A549 (cell line): ENCODE results near the gene KLK4.

Experiments
- CHD2 ChIP-seq: fragments of 150-350 bp; IDR thresholded peaks from 2 replicates; pipeline ENCODE4 v1.6.1; 2014; ENCODE audit warnings: low read length; ENCODE audit not compliant: partially characterized antibody
- MAFK ChIP-seq: fragments of 450-650 bp; IDR thresholded peaks from 2 replicates; pipeline ENCODE4 v1.6.1; 2014; ENCODE audit not compliant: partially characterized antibody
- MYC ChIP-seq: IDR thresholded peaks from 2 replicates; pipeline ENCODE4 v1.6.1; 2012; ENCODE audit warnings: mild to moderate bottlenecking, inconsistent platforms, low read length, improper control_type of control experiment, borderline replicate concordance
- RFX5 ChIP-seq: fragments of 450-650 bp; IDR thresholded peaks from 2 replicates; pipeline ENCODE4 v1.7.1; 2014; ENCODE audit warnings: antibody characterized with exemption, mild to moderate bottlenecking, moderate library complexity
- ZSCAN20 ChIP-seq: fragments of 250-450 bp; sonication (Bioruptor Pico); IDR thresholded peaks from 2 replicates; pipeline ENCODE4 v1.8.0; 2022; ENCODE audit warnings: mild to moderate bottlenecking, moderate library complexity
- TF ChIP-seq, protein P1 (sequence below): fragments of 450-650 bp; IDR thresholded peaks from 2 replicates; pipeline ENCODE4 v1.6.1; 2014; ENCODE audit warnings: antibody characterized with exemption
- TF ChIP-seq, protein P2 (sequence below): fragments of >200 bp; sonication (Bioruptor Twin); formaldehyde crosslinking; IDR thresholded peaks from 3 replicates; pipeline ENCODE4 v1.5.1; 2016

DNA sequence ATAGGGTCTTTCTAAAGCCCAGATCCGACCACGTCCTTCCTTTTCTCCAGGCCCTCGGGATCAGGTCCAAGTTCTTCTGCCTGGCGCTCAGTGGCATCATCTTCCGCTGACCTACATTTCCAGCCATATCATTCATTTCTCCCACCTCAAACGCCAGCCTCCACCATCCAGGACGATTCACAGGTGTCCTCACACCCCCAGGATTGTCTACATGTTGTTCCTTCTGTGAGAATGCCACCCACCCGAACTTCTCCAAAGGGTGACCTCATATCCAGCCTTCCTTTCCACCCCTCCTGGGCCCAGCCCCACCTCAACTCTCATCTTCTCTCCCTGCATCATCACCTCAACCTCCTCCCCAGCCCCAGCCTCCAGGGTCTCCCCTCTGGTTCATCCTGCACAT, 46.4 kb upstream of the KLK4 start:
- TF ChIP-seq, protein P1, sequence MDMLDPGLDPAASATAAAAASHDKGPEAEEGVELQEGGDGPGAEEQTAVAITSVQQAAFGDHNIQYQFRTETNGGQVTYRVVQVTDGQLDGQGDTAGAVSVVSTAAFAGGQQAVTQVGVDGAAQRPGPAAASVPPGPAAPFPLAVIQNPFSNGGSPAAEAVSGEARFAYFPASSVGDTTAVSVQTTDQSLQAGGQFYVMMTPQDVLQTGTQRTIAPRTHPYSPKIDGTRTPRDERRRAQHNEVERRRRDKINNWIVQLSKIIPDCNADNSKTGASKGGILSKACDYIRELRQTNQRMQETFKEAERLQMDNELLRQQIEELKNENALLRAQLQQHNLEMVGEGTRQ, result no peak
- TF ChIP-seq CHD2, result no peak
- TF ChIP-seq RFX5, result no peak
- no peak for TF ChIP-seq ZSCAN20 (CRISPR knock-in tag)
- TF ChIP-seq MAFK, result no peak
- TF ChIP-seq, protein P2, sequence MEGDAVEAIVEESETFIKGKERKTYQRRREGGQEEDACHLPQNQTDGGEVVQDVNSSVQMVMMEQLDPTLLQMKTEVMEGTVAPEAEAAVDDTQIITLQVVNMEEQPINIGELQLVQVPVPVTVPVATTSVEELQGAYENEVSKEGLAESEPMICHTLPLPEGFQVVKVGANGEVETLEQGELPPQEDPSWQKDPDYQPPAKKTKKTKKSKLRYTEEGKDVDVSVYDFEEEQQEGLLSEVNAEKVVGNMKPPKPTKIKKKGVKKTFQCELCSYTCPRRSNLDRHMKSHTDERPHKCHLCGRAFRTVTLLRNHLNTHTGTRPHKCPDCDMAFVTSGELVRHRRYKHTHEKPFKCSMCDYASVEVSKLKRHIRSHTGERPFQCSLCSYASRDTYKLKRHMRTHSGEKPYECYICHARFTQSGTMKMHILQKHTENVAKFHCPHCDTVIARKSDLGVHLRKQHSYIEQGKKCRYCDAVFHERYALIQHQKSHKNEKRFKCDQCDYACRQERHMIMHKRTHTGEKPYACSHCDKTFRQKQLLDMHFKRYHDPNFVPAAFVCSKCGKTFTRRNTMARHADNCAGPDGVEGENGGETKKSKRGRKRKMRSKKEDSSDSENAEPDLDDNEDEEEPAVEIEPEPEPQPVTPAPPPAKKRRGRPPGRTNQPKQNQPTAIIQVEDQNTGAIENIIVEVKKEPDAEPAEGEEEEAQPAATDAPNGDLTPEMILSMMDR, result no peak
- TF ChIP-seq MYC, result no peak
